K562 (cell line): Measurements from ENCODE around the gene TTC19. TPM values are rescaled to one million over a fixed set of nuclear protein-coding genes. Genes with fewer than 3 reads are reported as not detected.
A peak's percentile ranks its signal among the peaks of the same experiment; 100 is the strongest.

ENCODE experiments used
- ARID1B ChIP-seq: fragments of 450-650 bp; IDR thresholded peaks from 2 replicates; pipeline ENCODE4 v1.6.1; 2016; ENCODE audit warnings: antibody characterized with exemption, mild to moderate bottlenecking, inconsistent platforms
- ARNT ChIP-seq, 2 experiments: fragments of 450-650 bp; IDR thresholded peaks; 2 replicates each; pipeline ENCODE4 v1.6.1; 2016; ENCODE audit warnings: mild to moderate bottlenecking in 1 of 2
- CBFA2T2 ChIP-seq: fragments of 450-650 bp; conservative IDR thresholded peaks from 2 replicates; pipeline ENCODE4 v1.6.1; 2017; ENCODE audit warnings: mild to moderate bottlenecking
- CTBP1 ChIP-seq: fragments of 450-650 bp; IDR thresholded peaks from 2 replicates; pipeline ENCODE4 v1.6.1; 2016; ENCODE audit warnings: borderline replicate concordance
- ESRRA ChIP-seq: fragments of 450-650 bp; IDR thresholded peaks from 2 replicates; pipeline ENCODE4 v1.6.1; 2014; ENCODE audit warnings: low read depth, mild to moderate bottlenecking, moderate library complexity, borderline replicate concordance
- GATAD2A ChIP-seq: fragments of 450-650 bp; IDR thresholded peaks from 2 replicates; pipeline ENCODE4 v1.6.1; 2017
- IRF9 ChIP-seq: fragments of 450-650 bp; IDR thresholded peaks from 2 replicates; pipeline ENCODE4 v1.6.1; 2016; ENCODE audit warnings: missing biosample characterization, missing genetic modification characterization
- MTA2 ChIP-seq: fragments of 450-650 bp; IDR thresholded peaks from 2 replicates; pipeline ENCODE4 v1.6.1; 2016; ENCODE audit warnings: low read depth
- MYBL2 ChIP-seq, 2 experiments: fragments of 450-650 bp in 1 of 2; sonication (generic) in 1 of 2; formaldehyde crosslinking in 1 of 2; IDR thresholded peaks; 2 replicates each; pipeline versions ENCODE4 v1.6.1 to v1.8.1; 2017 to 2022; ENCODE audit warnings: borderline replicate concordance in 1 of 2, inconsistent platforms in 1 of 2, low read depth in 1 of 2, mild to moderate bottlenecking in 1 of 2, missing genetic modification reagents in 1 of 2, moderate library complexity in 1 of 2
- NFRKB ChIP-seq: fragments of 450-650 bp; IDR thresholded peaks from 2 replicates; pipeline ENCODE4 v1.6.1; 2016; ENCODE audit warnings: low read depth
- NR4A1 ChIP-seq, 2 experiments: fragments of 250-450 bp in 1 of 2; fragments of 450-650 bp in 1 of 2; sonication (Bioruptor Pico) in 1 of 2; IDR thresholded peaks; 2 replicates each; pipeline versions ENCODE4 v1.4.0 to v1.6.1; 2016 to 2020; ENCODE audit warnings: mild to moderate bottlenecking in 2 of 2, missing compliant biosample characterization in 1 of 2, missing genetic modification characterization in 1 of 2, moderate library complexity in 1 of 2
- PHF20 ChIP-seq: fragments of 450-650 bp; IDR thresholded peaks from 2 replicates; pipeline ENCODE4 v1.6.1; 2018; ENCODE audit not compliant: partially characterized antibody
- SMARCE1 ChIP-seq: fragments of 450-650 bp; IDR thresholded peaks from 2 replicates; pipeline ENCODE4 v1.7.1; 2016; ENCODE audit warnings: mild to moderate bottlenecking
- TCF15 ChIP-seq: fragments of 250-450 bp; sonication (Bioruptor Pico); IDR thresholded peaks from 2 replicates; pipeline ENCODE4 v1.8.0; 2022; ENCODE audit warnings: moderate library complexity, mild to moderate bottlenecking, inconsistent platforms
- ZBTB7A ChIP-seq: IDR thresholded peaks from 2 replicates; pipeline ENCODE4 v1.6.1; 2011; ENCODE audit warnings: low read depth, mild to moderate bottlenecking, low read length, moderate library complexity, borderline replicate concordance; ENCODE audit not compliant: control insufficient read depth
- ZNF3 ChIP-seq: fragments of 250-450 bp; sonication (Bioruptor Pico); IDR thresholded peaks from 2 replicates; pipeline ENCODE4 v1.5.0; 2021; ENCODE audit warnings: mild to moderate bottlenecking, moderate library complexity
- ZNF449 ChIP-seq: fragments of 250-450 bp; sonication (Bioruptor Pico); IDR thresholded peaks from 2 replicates; pipeline ENCODE4 v1.8.0; 2022; ENCODE audit warnings: moderate library complexity, mild to moderate bottlenecking, inconsistent platforms
- ZNF592 ChIP-seq: fragments of 450-650 bp; IDR thresholded peaks from 2 replicates; pipeline ENCODE4 v1.6.1; 2017; ENCODE audit warnings: antibody characterized with exemption, mild to moderate bottlenecking
- polyA plus RNA-seq, 8 experiments: library from polyadenylated mRNA; depleted of rRNA in 4 of 8; stranded (reverse) in 5 of 8; unstranded in 3 of 8; fragments of >200 nt; fragmentation: Nextera tagmentation in 2 of 8; fragmentation: Illumina TruSeq in 1 of 8; extraction: Ambion mirVana in 2 of 8; extraction: Trizol in 1 of 8; gene quantifications; 2 replicates each; pipeline versions ENCODE4 v1.2.1 to v1.2.3, GENCODE V29; 2011 to 2014; ENCODE audit warnings: inconsistent platforms in 1 of 8, missing spikeins in 1 of 8
- total RNA-seq, 7 experiments: library from RNA; depleted of rRNA in 6 of 7; stranded (reverse); fragments of >200 nt in 6 of 7; fragmentation: Illumina TruSeq in 2 of 7; extraction: Trizol in 2 of 7; gene quantifications; 2 replicates each; pipeline versions ENCODE4 v1.2.1 to v1.2.3, GENCODE V29; 2011 to 2021; ENCODE audit warnings: low replicate concordance in 1 of 7

The TTC19 gene
- total and polyA plus RNA-seq, 9 of the 15 experiments (the other 6 are each of a cell fraction or from before 2014, with no cell fraction given): 8.1 to 60.8 (median 25.3) TPM

GRCh38 chr17:15981646-15982580 lies 17.7 kb upstream of the TTC19 start (continued):
- TF ChIP-seq CTBP1 (peak; percentile 60; the same call in 1 of the 2 replicates), CBFA2T2 (0 out of 2 replicates have a peak, but pooled peaks have one; percentile 8), GATAD2A (0 out of 2 replicates have a peak, but pooled peaks have one; percentile 32), NFRKB (peak; percentile 36; the same call in 1 of the 2 replicates), MTA2 (0 out of 2 replicates have a peak, but pooled peaks have one; percentile 5), MYBL2 (IDR thresholded peaks at IDR 0.05; ENCODE audit: low read depth) (no peak), MYBL2 (CRISPR knock-in tag; IDR thresholded peaks at IDR 0.05; ENCODE audit: borderline replicate concordance) (no peak), ZNF3 (0 out of 2 replicates have a peak, but pooled peaks have one; percentile 28), ARID1B (peak; percentile 86), PHF20 (no peak), IRF9 (no peak), ZNF592 (peak; percentile 79), SMARCE1 (peak; percentile 84), TCF15 (CRISPR knock-in tag) (no peak), ESRRA (no peak), NR4A1 (CRISPR knock-in tag; IDR thresholded peaks at IDR 0.05) (no peak), NR4A1 (tag; IDR thresholded peaks at IDR 0.05) (0 out of 2 replicates have a peak, but pooled peaks have one; percentile 24), ZNF449 (no peak), ZBTB7A (peak; percentile 32; the same call in 1 of the 2 replicates), ARNT (IDR thresholded peaks at IDR 0.05) (no peak)
